Measurements from ENCODE around the gene TMED6. TPM values are rescaled to one million over a fixed set of nuclear protein-coding genes. Genes with fewer than 3 reads are reported as not detected.

Gene TMED6
- total RNA-seq, 2 donors from 2014 or later, result 3.3 to 3.7 TPM

DNA sequence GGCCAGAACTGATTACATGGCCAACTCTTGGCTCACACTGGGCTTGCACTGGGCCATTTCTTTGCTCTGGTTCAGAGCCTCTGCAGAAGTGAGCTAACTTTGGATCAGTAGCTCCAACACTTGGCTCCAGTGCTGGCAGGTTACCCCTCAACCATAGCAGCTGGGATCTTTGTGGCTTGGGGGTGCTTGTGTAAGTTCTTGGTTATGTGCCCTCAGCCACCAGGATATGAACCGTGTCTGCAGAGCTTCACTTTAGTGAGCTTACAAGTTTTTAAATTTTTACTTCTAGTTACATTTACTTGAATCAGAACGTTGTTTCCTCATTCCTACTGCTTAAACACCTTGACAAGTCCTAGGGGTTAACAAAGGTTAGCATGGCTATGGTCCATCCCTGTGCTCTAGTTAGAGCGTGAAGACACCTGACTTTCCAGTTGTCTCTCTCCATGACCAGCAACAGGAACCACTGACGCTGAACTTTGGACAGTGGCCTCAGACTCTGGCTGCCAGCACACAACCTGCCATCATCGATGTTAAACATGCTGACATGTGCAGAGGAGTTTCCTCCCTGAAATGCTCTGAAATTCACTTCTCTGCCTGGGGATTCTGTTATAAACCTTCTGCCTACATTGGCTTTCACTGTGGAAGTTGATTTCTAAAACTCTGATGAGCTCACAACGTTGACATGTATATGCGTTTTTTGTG lies 25.3 kb downstream of the TMED6 start:
- peaks cover 70% of the 10 kb centered on the region for H3K4me1 Mint-ChIP-seq (ENCODE audit: low read depth)
- peaks cover 8 to 19% of the 10 kb centered on the region in 2 donors for H3K36me3 Mint-ChIP-seq (ENCODE audit: insufficient read depth in 2 of 2)
- H3K9me3 Mint-ChIP-seq, result no peaks in the 10 kb centered on the region

GRCh38 chr16:69325784-69326171 lies 25.8 kb downstream of the TMED6 start:
- Mint-ChIP-seq H3K4me1 (ENCODE audit: low read depth) (peaks cover 66% of the 10 kb centered on the region), H3K36me3 (ENCODE audit: insufficient read depth in 2 of 2) (peaks cover 8 to 19% of the 10 kb centered on the region in 2 donors), H3K4me3 (peak overlapping the region; percentile 15 to 66), H3K27ac (peak overlapping the region; percentile 60), H3K9me3 (no peaks in the 10 kb centered on the region), H3K27me3 (ENCODE audit: low read depth) (no peaks in the 10 kb centered on the region)
- DNase-seq (no peak), ATAC-seq (replicated peaks in 1 of 2) (no peak)

More for the DNA sequence above, 25.3 kb downstream of the TMED6 start:
- Mint-ChIP-seq H3K4me3 (peak overlapping the region; percentile 65 to 66), H3K27me3 (ENCODE audit: low read depth) (no peaks in the 10 kb centered on the region), H3K27ac (peak overlapping the region; percentile 56)
- no peak for ATAC-seq (replicated peaks in 1 of 2)
- DNase-seq, result no peak

GRCh38 chr16:69324585-69325253 lies 26.9 kb downstream of the TMED6 start:
- Mint-ChIP-seq H3K9me3 (no peaks in the 10 kb centered on the region), H3K27ac (peak overlapping the region; percentile 35), H3K4me3 (peak overlapping the region in 1 of 2 donors; percentile 5), H3K27me3 (ENCODE audit: low read depth) (no peaks in the 10 kb centered on the region), H3K36me3 (ENCODE audit: insufficient read depth in 2 of 2) (peaks cover 8 to 19% of the 10 kb centered on the region in 2 donors), H3K4me1 (ENCODE audit: low read depth) (peaks cover 66% of the 10 kb centered on the region)
- ATAC-seq (replicated peaks in 1 of 2) (no peak), DNase-seq (no peak)

DNA sequence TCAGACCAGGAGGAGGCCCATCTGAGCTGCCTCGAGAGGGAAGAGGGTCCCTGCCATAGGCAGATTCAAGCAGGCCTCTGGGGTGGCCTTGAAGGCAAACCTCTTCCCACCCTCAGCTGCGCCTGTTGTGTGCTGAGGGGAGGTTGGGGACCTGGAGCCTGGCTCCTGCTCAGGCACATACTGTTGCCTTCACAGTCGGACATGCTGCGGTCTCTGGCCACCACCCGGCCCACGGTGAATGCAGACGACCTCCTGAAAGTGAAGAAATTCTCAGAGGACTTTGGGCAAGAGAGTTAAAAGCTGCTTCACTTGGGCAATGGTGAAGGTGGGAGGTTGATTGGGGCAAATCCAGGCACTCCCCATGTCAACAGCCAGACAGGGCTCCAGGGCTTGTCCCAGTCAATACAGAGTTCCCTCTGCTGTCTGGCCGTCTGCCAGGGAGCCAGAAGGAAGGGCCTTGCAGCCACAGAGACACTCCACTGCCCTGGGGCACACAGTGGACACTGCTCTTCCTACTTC lies 27.5 kb downstream of the TMED6 start:
- no peak for DNase-seq
- Mint-ChIP-seq H3K27me3 (ENCODE audit: low read depth) (no peaks in the 10 kb centered on the region), H3K4me3 (peak overlapping the region in 1 of 2 donors; percentile 5), H3K9me3 (no peaks in the 10 kb centered on the region), H3K4me1 (ENCODE audit: low read depth) (peaks cover 61% of the 10 kb centered on the region), H3K36me3 (ENCODE audit: insufficient read depth in 2 of 2) (peaks cover 11 to 23% of the 10 kb centered on the region in 2 donors), H3K27ac (peak overlapping the region; percentile 35)
- no peak for ATAC-seq (replicated peaks in 1 of 2)

- no peaks in the 10 kb centered on the region for H3K9me3 Mint-ChIP-seq
- no peak overlapping the region for H3K4me3 Mint-ChIP-seq
- H3K4me1 Mint-ChIP-seq (ENCODE audit: low read depth), result peaks cover 54% of the 10 kb centered on the region
- H3K27ac Mint-ChIP-seq, result no peak overlapping the region
- H3K36me3 Mint-ChIP-seq (ENCODE audit: insufficient read depth in 2 of 2), result peaks cover 9 to 21% of the 10 kb centered on the region in 2 donors
- DNase-seq, result no peak
- no peaks in the 10 kb centered on the region for H3K27me3 Mint-ChIP-seq (ENCODE audit: low read depth)
- no peak for ATAC-seq (replicated peaks in 1 of 2)
Observed at GRCh38 chr16:69323415-69323814, 28.2 kb downstream of the TMED6 start.

DNA sequence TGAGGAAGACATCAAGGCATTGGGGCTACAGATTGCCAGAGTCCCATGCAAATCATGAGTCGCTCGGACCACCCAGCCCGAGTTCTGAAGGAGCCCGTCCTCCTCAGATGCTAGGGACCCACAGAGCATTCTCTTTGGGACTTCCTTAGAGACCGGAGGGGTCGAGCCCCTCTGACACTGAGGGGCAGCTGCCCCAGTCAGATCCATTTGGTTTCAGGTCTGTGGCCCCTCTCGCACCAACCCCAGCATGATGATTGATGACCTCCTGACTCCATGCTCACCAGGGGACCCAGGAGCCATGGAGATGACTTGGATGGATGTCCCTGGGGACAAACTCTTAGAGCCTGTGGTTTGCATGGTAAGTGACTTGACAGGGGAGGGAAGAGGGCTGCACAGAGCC lies 29.2 kb downstream of the TMED6 start:
- Mint-ChIP-seq H3K9me3 (no peaks in the 10 kb centered on the region), H3K4me1 (ENCODE audit: low read depth) (peaks cover 45% of the 10 kb centered on the region), H3K27ac (no peak overlapping the region), H3K36me3 (ENCODE audit: insufficient read depth in 2 of 2) (peaks cover 8 to 22% of the 10 kb centered on the region in 2 donors), H3K27me3 (ENCODE audit: low read depth) (no peaks in the 10 kb centered on the region), H3K4me3 (no peak overlapping the region)
- no peak for DNase-seq
- no peak for ATAC-seq (replicated peaks in 1 of 2)

DNA sequence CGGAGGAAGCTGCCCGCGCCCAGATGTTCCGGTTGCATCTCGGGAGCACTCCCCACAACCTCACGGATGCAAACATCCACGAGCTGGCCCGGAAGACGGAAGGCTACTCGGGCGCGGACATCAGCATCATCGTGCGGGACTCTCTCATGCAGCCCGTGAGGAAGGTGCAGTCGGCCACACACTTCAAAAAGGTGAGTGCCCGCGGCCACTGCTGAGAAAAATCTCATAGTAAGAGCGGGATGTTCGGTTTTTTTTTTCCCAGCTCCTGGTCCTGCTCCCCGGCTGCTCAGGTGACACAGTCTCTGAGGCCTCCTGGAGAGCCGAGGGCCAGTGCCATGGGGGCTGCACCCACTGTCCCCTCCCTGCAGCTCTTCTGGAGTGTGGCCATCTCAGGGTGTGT lies 30.5 kb downstream of the TMED6 start:
- H3K27me3 Mint-ChIP-seq (ENCODE audit: low read depth), result no peaks in the 10 kb centered on the region
- H3K4me1 Mint-ChIP-seq (ENCODE audit: low read depth), result peaks cover 33% of the 10 kb centered on the region
- ATAC-seq (replicated peaks in 1 of 2), result no peak
- peaks cover 5 to 19% of the 10 kb centered on the region in 2 donors for H3K36me3 Mint-ChIP-seq (ENCODE audit: insufficient read depth in 2 of 2)
- no peaks in the 10 kb centered on the region for H3K9me3 Mint-ChIP-seq
- H3K4me3 Mint-ChIP-seq, result no peak overlapping the region
- H3K27ac Mint-ChIP-seq, result no peak overlapping the region
- DNase-seq, result no peak

GRCh38 chr16:69320740-69321073 lies 30.9 kb downstream of the TMED6 start:
- H3K4me1 Mint-ChIP-seq (ENCODE audit: low read depth), result peaks cover 29% of the 10 kb centered on the region
- no peak overlapping the region for H3K27ac Mint-ChIP-seq

DNA sequence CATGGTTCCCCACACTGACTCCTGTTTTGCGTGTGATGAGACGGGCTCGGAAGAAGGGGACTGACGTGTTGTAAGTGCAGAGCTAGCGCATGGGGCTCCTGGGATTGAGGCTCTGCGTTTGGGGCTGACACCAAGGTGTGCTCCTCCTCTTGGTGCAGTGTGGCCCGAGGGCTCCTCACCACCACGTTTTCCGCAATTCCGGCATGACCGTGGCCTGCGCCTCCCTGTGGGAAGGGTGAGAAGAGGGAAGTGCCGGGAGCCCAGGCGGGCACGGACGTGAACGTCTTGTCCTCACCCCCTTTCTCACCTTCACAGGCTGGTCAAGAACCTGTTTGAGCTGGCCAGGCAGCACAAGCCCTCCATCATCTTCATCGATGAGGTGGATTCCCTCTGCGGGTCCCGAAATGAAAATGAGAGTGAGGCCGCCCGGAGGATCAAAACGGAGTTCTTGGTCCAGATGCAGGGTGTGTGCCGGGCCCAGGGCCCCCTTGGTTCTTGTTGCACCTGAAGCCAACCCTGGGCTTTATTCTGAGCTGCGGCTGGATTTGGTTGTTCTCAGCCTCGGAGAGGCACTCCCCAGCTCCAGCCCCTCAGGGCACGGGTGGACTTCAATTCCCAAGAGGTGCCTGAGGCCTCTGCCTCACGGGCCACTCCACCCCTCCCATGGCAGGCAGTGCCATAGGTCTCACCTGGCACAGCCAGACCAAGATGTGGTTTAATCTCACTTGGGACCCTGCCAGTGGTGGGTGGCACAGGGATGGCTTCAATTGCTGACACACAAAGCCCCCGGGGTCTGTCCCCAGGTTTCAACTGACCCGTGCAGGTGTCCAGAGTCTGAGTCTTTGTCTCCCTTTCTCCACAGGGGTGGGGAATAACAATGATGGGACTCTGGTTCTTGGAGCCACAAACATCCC lies 31.5 kb downstream of the TMED6 start:
- Mint-ChIP-seq H3K4me3 (no peak overlapping the region), H3K9me3 (no peaks in the 10 kb centered on the region), H3K4me1 (ENCODE audit: low read depth) (peaks cover 23% of the 10 kb centered on the region), H3K36me3 (ENCODE audit: insufficient read depth in 2 of 2) (peaks cover 5 to 16% of the 10 kb centered on the region in 2 donors), H3K27me3 (ENCODE audit: low read depth) (no peaks in the 10 kb centered on the region), H3K27ac (no peak overlapping the region)
- ATAC-seq (replicated peaks in 1 of 2) (no peak), DNase-seq (no peak)

More at GRCh38 chr16:69320740-69321073, 30.9 kb downstream of the TMED6 start:
- H3K36me3 Mint-ChIP-seq (ENCODE audit: insufficient read depth in 2 of 2), result peaks cover 5 to 19% of the 10 kb centered on the region in 2 donors
- DNase-seq (no peak), ATAC-seq (replicated peaks in 1 of 2) (no peak)
- H3K9me3 Mint-ChIP-seq, result no peaks in the 10 kb centered on the region
- no peaks in the 10 kb centered on the region for H3K27me3 Mint-ChIP-seq (ENCODE audit: low read depth)
- no peak overlapping the region for H3K4me3 Mint-ChIP-seq

DNA sequence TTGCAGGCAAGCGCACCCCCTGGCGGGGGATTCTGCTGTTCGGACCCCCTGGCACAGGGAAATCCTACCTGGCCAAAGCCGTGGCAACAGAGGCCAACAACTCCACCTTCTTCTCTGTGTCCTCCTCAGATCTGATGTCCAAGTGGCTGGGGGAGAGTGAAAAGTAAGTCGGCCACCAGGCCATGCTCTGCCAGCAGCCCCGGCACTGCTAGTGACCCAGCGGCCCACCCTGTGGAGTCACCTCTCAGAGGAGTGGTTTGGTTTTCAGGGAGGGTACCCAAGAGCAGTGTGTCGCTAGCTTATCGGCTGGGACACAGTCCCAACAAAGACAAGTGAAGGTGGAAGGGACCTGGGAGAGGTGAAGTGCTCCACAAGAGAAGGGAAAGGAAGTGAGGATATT lies 32.2 kb downstream of the TMED6 start:
- Mint-ChIP-seq H3K36me3 (ENCODE audit: insufficient read depth in 2 of 2) (peaks cover 5 to 16% of the 10 kb centered on the region in 2 donors), H3K4me1 (ENCODE audit: low read depth) (peaks cover 21% of the 10 kb centered on the region), H3K4me3 (no peak overlapping the region), H3K27me3 (ENCODE audit: low read depth) (no peaks in the 10 kb centered on the region), H3K27ac (no peak overlapping the region), H3K9me3 (no peaks in the 10 kb centered on the region)
- DNase-seq (no peak), ATAC-seq (replicated peaks in 1 of 2) (no peak)

- Mint-ChIP-seq H3K4me3 (no peak overlapping the region), H3K4me1 (ENCODE audit: low read depth) (peaks cover 18% of the 10 kb centered on the region), H3K27me3 (ENCODE audit: low read depth) (no peaks in the 10 kb centered on the region), H3K36me3 (ENCODE audit: insufficient read depth in 2 of 2) (peaks cover 5 to 20% of the 10 kb centered on the region in 2 donors), H3K27ac (no peak overlapping the region), H3K9me3 (no peaks in the 10 kb centered on the region)
- DNase-seq (no peak), ATAC-seq (replicated peaks in 1 of 2) (no peak)
Observed at GRCh38 chr16:69318911-69319289, 32.7 kb downstream of the TMED6 start.

GRCh38 chr16:69318177-69318910 lies 33.2 kb downstream of the TMED6 start:
- no peak for DNase-seq
- peaks cover 23% of the 10 kb centered on the region for H3K4me1 Mint-ChIP-seq (ENCODE audit: low read depth)
- no peak overlapping the region for H3K4me3 Mint-ChIP-seq
- no peaks in the 10 kb centered on the region for H3K9me3 Mint-ChIP-seq
- H3K27me3 Mint-ChIP-seq (ENCODE audit: low read depth), result no peaks in the 10 kb centered on the region
- no peak for ATAC-seq (replicated peaks in 1 of 2)
- peaks cover 7 to 23% of the 10 kb centered on the region in 2 donors for H3K36me3 Mint-ChIP-seq (ENCODE audit: insufficient read depth in 2 of 2)
- no peak overlapping the region for H3K27ac Mint-ChIP-seq

Measured in activated T-cell treated with anti-CD3 and anti-CD28 coated beads, Interleukin-2, amount 50 U/mL, for 72 hours (primary cell).